WTC11 (cell line): ENCODE measurements around the gene TRPM2.

Experiments used
- E2F1 ChIP-seq: sonication (generic); formaldehyde crosslinking; IDR thresholded peaks from 2 replicates; pipeline ENCODE4 v1.8.0; 2022; ENCODE audit warnings: mild to moderate bottlenecking, missing genetic modification reagents
- FOXK1 ChIP-seq: sonication (generic); formaldehyde crosslinking; IDR thresholded peaks from 2 replicates; pipeline ENCODE4 v1.8.0; 2022; ENCODE audit warnings: mild to moderate bottlenecking, moderate library complexity, missing genetic modification reagents
- TF ChIP-seq, protein P1 (sequence below): fragments of 200-600 bp; IDR thresholded peaks from 2 replicates; pipeline ENCODE4 v1.8.0; 2022; ENCODE audit warnings: antibody characterized with exemption
- TF ChIP-seq, protein P2 (sequence below): sonication (generic); formaldehyde crosslinking; IDR thresholded peaks from 2 replicates; pipeline ENCODE4 v1.8.0; 2022; ENCODE audit warnings: mild to moderate bottlenecking, missing genetic modification reagents
- TF ChIP-seq, protein P3 (sequence below): sonication (generic); formaldehyde crosslinking; IDR thresholded peaks from 2 replicates; pipeline ENCODE4 v1.8.1; 2022; ENCODE audit warnings: low read depth, mild to moderate bottlenecking, moderate library complexity, missing genetic modification reagents, borderline replicate concordance
- TF ChIP-seq, protein P4 (sequence below): fragments of 250-450 bp; sonication (Bioruptor Pico); IDR thresholded peaks from 2 replicates; pipeline ENCODE4 v1.8.0; 2021; ENCODE audit warnings: mild to moderate bottlenecking
- TF ChIP-seq, protein P5 (sequence below): sonication (generic); formaldehyde crosslinking; conservative IDR thresholded peaks from 2 replicates; pipeline ENCODE4 v1.8.1; 2022; ENCODE audit warnings: mild to moderate bottlenecking, missing genetic modification reagents

DNA sequence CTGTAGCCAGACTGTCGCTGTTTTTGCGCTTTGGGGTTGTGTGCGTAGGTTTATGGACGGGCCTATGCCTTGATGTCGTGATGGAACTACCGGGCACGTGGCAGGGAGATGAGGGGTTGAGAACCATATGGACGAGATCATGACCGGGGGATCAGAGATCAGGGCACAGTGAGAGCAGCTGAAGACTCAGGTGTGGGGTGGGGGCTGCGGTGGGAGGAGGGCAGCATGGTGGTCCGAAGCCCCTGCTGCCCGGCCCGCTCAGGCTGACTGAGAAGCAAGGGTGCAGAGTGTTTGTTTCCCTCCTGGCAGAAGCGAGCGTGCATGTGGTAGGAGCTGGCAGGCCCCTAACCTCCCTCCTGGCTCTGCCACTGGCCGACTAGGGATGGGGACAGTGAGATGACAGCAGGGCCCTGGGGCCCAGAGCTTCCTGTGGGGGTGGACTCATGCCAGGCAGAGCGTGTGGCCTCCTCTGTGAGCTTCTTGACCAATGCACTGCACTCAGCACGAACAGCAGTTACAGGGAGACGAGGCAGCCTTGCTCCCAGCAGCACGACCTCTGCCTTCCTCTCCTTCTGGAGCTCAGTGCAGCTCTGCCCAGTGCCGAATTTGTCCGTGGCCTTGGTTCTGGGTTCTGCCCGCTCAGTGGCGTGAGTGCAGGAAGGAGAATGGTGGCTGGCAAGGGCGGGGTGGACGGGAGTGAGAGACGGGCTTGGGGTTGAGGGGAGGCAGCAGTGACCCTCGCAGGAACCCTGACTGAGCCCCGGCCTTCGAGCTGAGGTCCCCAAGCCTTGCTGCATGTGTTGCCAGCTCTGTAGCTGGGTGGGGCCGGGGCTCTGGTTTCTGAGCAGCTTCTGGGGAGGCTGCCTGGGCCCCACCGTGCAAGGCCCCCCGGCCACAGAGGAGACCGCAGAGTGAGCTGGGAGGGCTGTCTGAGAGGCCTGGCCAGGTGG lies 79.7 kb downstream of the TRPM2 start:
- TF ChIP-seq, protein P1, sequence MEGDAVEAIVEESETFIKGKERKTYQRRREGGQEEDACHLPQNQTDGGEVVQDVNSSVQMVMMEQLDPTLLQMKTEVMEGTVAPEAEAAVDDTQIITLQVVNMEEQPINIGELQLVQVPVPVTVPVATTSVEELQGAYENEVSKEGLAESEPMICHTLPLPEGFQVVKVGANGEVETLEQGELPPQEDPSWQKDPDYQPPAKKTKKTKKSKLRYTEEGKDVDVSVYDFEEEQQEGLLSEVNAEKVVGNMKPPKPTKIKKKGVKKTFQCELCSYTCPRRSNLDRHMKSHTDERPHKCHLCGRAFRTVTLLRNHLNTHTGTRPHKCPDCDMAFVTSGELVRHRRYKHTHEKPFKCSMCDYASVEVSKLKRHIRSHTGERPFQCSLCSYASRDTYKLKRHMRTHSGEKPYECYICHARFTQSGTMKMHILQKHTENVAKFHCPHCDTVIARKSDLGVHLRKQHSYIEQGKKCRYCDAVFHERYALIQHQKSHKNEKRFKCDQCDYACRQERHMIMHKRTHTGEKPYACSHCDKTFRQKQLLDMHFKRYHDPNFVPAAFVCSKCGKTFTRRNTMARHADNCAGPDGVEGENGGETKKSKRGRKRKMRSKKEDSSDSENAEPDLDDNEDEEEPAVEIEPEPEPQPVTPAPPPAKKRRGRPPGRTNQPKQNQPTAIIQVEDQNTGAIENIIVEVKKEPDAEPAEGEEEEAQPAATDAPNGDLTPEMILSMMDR = no peak
- TF ChIP-seq, protein P2, sequence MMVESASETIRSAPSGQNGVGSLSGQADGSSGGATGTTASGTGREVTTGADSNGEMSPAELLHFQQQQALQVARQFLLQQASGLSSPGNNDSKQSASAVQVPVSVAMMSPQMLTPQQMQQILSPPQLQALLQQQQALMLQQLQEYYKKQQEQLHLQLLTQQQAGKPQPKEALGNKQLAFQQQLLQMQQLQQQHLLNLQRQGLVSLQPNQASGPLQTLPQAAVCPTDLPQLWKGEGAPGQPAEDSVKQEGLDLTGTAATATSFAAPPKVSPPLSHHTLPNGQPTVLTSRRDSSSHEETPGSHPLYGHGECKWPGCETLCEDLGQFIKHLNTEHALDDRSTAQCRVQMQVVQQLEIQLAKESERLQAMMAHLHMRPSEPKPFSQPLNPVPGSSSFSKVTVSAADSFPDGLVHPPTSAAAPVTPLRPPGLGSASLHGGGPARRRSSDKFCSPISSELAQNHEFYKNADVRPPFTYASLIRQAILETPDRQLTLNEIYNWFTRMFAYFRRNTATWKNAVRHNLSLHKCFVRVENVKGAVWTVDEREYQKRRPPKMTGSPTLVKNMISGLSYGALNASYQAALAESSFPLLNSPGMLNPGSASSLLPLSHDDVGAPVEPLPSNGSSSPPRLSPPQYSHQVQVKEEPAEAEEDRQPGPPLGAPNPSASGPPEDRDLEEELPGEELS (CRISPR knock-in tag) = no peak
- TF ChIP-seq, protein P3, sequence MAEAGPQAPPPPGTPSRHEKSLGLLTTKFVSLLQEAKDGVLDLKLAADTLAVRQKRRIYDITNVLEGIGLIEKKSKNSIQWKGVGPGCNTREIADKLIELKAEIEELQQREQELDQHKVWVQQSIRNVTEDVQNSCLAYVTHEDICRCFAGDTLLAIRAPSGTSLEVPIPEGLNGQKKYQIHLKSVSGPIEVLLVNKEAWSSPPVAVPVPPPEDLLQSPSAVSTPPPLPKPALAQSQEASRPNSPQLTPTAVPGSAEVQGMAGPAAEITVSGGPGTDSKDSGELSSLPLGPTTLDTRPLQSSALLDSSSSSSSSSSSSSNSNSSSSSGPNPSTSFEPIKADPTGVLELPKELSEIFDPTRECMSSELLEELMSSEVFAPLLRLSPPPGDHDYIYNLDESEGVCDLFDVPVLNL (CRISPR knock-in tag) = no peak
- TF ChIP-seq, protein P4, sequence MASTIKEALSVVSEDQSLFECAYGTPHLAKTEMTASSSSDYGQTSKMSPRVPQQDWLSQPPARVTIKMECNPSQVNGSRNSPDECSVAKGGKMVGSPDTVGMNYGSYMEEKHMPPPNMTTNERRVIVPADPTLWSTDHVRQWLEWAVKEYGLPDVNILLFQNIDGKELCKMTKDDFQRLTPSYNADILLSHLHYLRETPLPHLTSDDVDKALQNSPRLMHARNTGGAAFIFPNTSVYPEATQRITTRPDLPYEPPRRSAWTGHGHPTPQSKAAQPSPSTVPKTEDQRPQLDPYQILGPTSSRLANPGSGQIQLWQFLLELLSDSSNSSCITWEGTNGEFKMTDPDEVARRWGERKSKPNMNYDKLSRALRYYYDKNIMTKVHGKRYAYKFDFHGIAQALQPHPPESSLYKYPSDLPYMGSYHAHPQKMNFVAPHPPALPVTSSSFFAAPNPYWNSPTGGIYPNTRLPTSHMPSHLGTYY = no peak
- TF ChIP-seq FOXK1 (CRISPR knock-in tag) (no peak), E2F1 (CRISPR knock-in tag) (no peak)
- TF ChIP-seq, protein P5, sequence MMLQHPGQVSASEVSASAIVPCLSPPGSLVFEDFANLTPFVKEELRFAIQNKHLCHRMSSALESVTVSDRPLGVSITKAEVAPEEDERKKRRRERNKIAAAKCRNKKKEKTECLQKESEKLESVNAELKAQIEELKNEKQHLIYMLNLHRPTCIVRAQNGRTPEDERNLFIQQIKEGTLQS (CRISPR knock-in tag) = no peak
